Muscle of leg (tissue), 11 donors: ENCODE data around the gene TMEM232. TPM values are rescaled to one million over a fixed set of nuclear protein-coding genes. Genes with fewer than 3 reads are reported as not detected.
A peak's percentile ranks its signal among the peaks of the same experiment; 100 is the strongest.
"Not testable (repeated sequence)": the region's sequence is repeated elsewhere in the genome, so short reads cannot be mapped to it uniquely, and the experiment has no call there.

Experiments used
- DNase-seq: peaks from one replicate; pipeline ENCODE4 v3.0.0; 2013
- H3K27ac ChIP-seq: one replicate; pipeline ENCODE4 v1.5.1; 2013; ENCODE audit warnings: mild to moderate bottlenecking, low read length, control low read depth
- H3K27me3 ChIP-seq: one replicate; pipeline ENCODE4 v1.6.1; 2013; ENCODE audit warnings: low read length; ENCODE audit not compliant: control insufficient read depth, insufficient read depth
- H3K36me3 ChIP-seq: one replicate; pipeline ENCODE4 v1.6.1; 2013; ENCODE audit warnings: low read length; ENCODE audit not compliant: control insufficient read depth, insufficient read depth
- H3K4me1 ChIP-seq: one replicate; pipeline ENCODE4 v1.6.1; 2013; ENCODE audit warnings: low read length; ENCODE audit not compliant: control insufficient read depth, insufficient read depth
- H3K4me3 ChIP-seq: one replicate; pipeline ENCODE4 v1.5.1; 2013; ENCODE audit warnings: low read length, control low read depth
- H3K9me3 ChIP-seq: replicated peaks from 2 replicates; pipeline ENCODE4 v1.6.1; 2013; ENCODE audit warnings: low read depth, low read length; ENCODE audit not compliant: control insufficient read depth
- whole genome bisulfite sequencing: methylation state at CpG from one replicate; pipeline ENCODE4 v1.1.5; 2013; ENCODE audit warnings: missing lambda C conversion rate; ENCODE audit not compliant: insufficient coverage; 5-methylcytosine and 5-hydroxymethylcytosine counted together
- polyA plus RNA-seq, 8 donors: library from polyadenylated mRNA; unstranded; fragments of 120-200 nt; gene quantifications; one replicate each; pipeline versions ENCODE4 v1.2.1 to v1.2.3, GENCODE V29; 2013; ENCODE audit warnings: inconsistent platforms in 1 of 8, low replicate concordance in 1 of 8; ENCODE audit not compliant: insufficient read length in 8 of 8, insufficient read depth in 1 of 8
- total RNA-seq: library from RNA; stranded (reverse); fragments of 120-200 nt; gene quantifications from one replicate; pipeline ENCODE4 v1.2.4, GENCODE V29; 2013

The TMEM232 gene
- total and polyA plus RNA-seq, 9 donors = 0.51 to 2.7 (median 1.1) TPM

- WGBS = 53% methylated on average over 4 of the region's 6 CpGs
- Histone ChIP-seq H3K9me3 (no peaks in the 10 kb centered on the region), H3K36me3 (no peaks in the 10 kb centered on the region), H3K4me1 (no peaks in the 10 kb centered on the region), H3K4me3 (no peak overlapping the region), H3K27me3 (no peaks in the 10 kb centered on the region), H3K27ac (no peak overlapping the region)
- DNase-seq = peak; percentile 12
Measured at GRCh38 chr5:110536120-110537115, 190.1 kb downstream of the TMEM232 start.

- H3K27ac ChIP-seq, H3K27me3 ChIP-seq, H3K9me3 ChIP-seq, H3K4me3 ChIP-seq, DNase-seq, H3K36me3 ChIP-seq, H3K4me1 ChIP-seq: not testable (repeated sequence)
- WGBS = 57% methylated on average over 3 of the region's 7 CpGs
Measured at GRCh38 chr5:110535146-110535545, 191.3 kb downstream of the TMEM232 start.

- WGBS = no CpG with 5 or more reads among the region's 1 CpG
- H3K27me3 ChIP-seq = no peaks in the 10 kb centered on the region
- no peak overlapping the region for H3K4me3 ChIP-seq
- H3K36me3 ChIP-seq = no peaks in the 10 kb centered on the region
- no peaks in the 10 kb centered on the region for H3K4me1 ChIP-seq
- H3K9me3 ChIP-seq = no peaks in the 10 kb centered on the region
- H3K27ac ChIP-seq = no peak overlapping the region
- DNase-seq = no peak
Measured at GRCh38 chr5:110525762-110526161, 200.7 kb downstream of the TMEM232 start.

- no peaks in the 10 kb centered on the region for H3K27me3 ChIP-seq
- no peak overlapping the region for H3K4me3 ChIP-seq
- DNase-seq = no peak
- H3K36me3 ChIP-seq = no peaks in the 10 kb centered on the region
- no peaks in the 10 kb centered on the region for H3K4me1 ChIP-seq
- H3K9me3 ChIP-seq = no peaks in the 10 kb centered on the region
- H3K27ac ChIP-seq = no peak overlapping the region
Measured at GRCh38 chr5:110517396-110517795, 209.1 kb downstream of the TMEM232 start.

GRCh38 chr5:110514030-110514429, 212.4 kb downstream of the TMEM232 start:
- no peaks in the 10 kb centered on the region for H3K27me3 ChIP-seq
- no peaks in the 10 kb centered on the region for H3K36me3 ChIP-seq
- H3K4me1 ChIP-seq = no peaks in the 10 kb centered on the region
- H3K27ac ChIP-seq = no peak overlapping the region
- no CpG with 5 or more reads among the region's 2 CpGs for WGBS
- H3K4me3 ChIP-seq = no peak overlapping the region
- DNase-seq = no peak
- H3K9me3 ChIP-seq = no peaks in the 10 kb centered on the region

GRCh38 chr5:110512266-110512665, 214.2 kb downstream of the TMEM232 start:
- no peak for DNase-seq
- Histone ChIP-seq H3K36me3 (no peaks in the 10 kb centered on the region), H3K4me1 (no peaks in the 10 kb centered on the region), H3K27me3 (no peaks in the 10 kb centered on the region), H3K4me3 (no peak overlapping the region), H3K9me3 (no peaks in the 10 kb centered on the region), H3K27ac (no peak overlapping the region)
- WGBS = 86% methylated on average over 1 of the region's 4 CpGs

- H3K4me1 ChIP-seq = no peaks in the 10 kb centered on the region
- no peaks in the 10 kb centered on the region for H3K36me3 ChIP-seq
- H3K4me3 ChIP-seq = no peak overlapping the region
- no peak for DNase-seq
- H3K27ac ChIP-seq = no peak overlapping the region
- H3K9me3 ChIP-seq = no peaks in the 10 kb centered on the region
- no peaks in the 10 kb centered on the region for H3K27me3 ChIP-seq
Measured at GRCh38 chr5:110510146-110510545, 216.3 kb downstream of the TMEM232 start.

GRCh38 chr5:110507972-110508371, 218.5 kb downstream of the TMEM232 start:
- DNase-seq = no peak
- WGBS = no CpG with 5 or more reads among the region's 2 CpGs
- no peaks in the 10 kb centered on the region for H3K36me3 ChIP-seq
- no peaks in the 10 kb centered on the region for H3K9me3 ChIP-seq
- H3K27me3 ChIP-seq = no peaks in the 10 kb centered on the region
- H3K4me3 ChIP-seq = no peak overlapping the region
- no peaks in the 10 kb centered on the region for H3K4me1 ChIP-seq
- H3K27ac ChIP-seq = no peak overlapping the region

GRCh38 chr5:110506378-110506777, 220.1 kb downstream of the TMEM232 start:
- Histone ChIP-seq H3K4me1 (no peaks in the 10 kb centered on the region), H3K27me3 (no peaks in the 10 kb centered on the region), H3K4me3 (no peak overlapping the region), H3K27ac (no peak overlapping the region), H3K9me3 (no peaks in the 10 kb centered on the region), H3K36me3 (no peaks in the 10 kb centered on the region)
- DNase-seq = no peak

GRCh38 chr5:110496276-110496675, 230.2 kb downstream of the TMEM232 start:
- no peaks in the 10 kb centered on the region for H3K4me1 ChIP-seq
- H3K27me3 ChIP-seq = no peaks in the 10 kb centered on the region
- H3K9me3 ChIP-seq = no peaks in the 10 kb centered on the region
- H3K27ac ChIP-seq = no peak overlapping the region
- H3K4me3 ChIP-seq = no peak overlapping the region
- no peak for DNase-seq
- no peaks in the 10 kb centered on the region for H3K36me3 ChIP-seq
- no CpG with 5 or more reads among the region's 4 CpGs for WGBS

- Histone ChIP-seq H3K36me3 (no peaks in the 10 kb centered on the region), H3K27me3 (no peaks in the 10 kb centered on the region), H3K9me3 (no peaks in the 10 kb centered on the region), H3K4me1 (no peaks in the 10 kb centered on the region), H3K27ac (no peak overlapping the region), H3K4me3 (no peak overlapping the region)
- DNase-seq = no peak
Measured at GRCh38 chr5:110492446-110492845, 234.0 kb downstream of the TMEM232 start.
